ENCODE results near the gene ZNF729.
"Not testable (repeated sequence)": the region's sequence is repeated elsewhere in the genome, so short reads cannot be mapped to it uniquely, and the experiment has no call there.

Gene ZNF729

GRCh38 chr19:22286151-22286810 is at the start of gene ZNF729:
ZNF729 (plus strand) TSS chr19:22286441; CDS start chr19:22286526, 85 bp downstream.
- H3K4me3 Mint-ChIP-seq = no peak within 1 kb of the TSS
- peaks cover 23% of the 10 kb centered on the region for H3K27me3 Mint-ChIP-seq
- no peaks in the 10 kb centered on the region for H3K4me1 Mint-ChIP-seq (ENCODE audit: low read depth)
- H3K9me3 Mint-ChIP-seq = peaks cover 27% of the 10 kb centered on the region
- no peak for DNase-seq
- no peak within 1 kb of the TSS for H3K27ac Mint-ChIP-seq
- H3K36me3 Mint-ChIP-seq (ENCODE audit: low read depth) = peaks cover 2% of the 10 kb centered on the region

GRCh38 chr19:22256856-22257255 is 29.4 kb upstream of the ZNF729 start:
- peaks cover 30% of the 10 kb centered on the region for H3K9me3 Mint-ChIP-seq
- DNase-seq = no peak
- H3K27ac Mint-ChIP-seq = no peak overlapping the region
- H3K4me3 Mint-ChIP-seq = no peak overlapping the region
- no peaks in the 10 kb centered on the region for H3K27me3 Mint-ChIP-seq
- no peaks in the 10 kb centered on the region for H3K4me1 Mint-ChIP-seq (ENCODE audit: low read depth)
- no peaks in the 10 kb centered on the region for H3K36me3 Mint-ChIP-seq (ENCODE audit: low read depth)

- Mint-ChIP-seq H3K27me3 (no peaks in the 10 kb centered on the region), H3K36me3 (ENCODE audit: low read depth) (no peaks in the 10 kb centered on the region), H3K4me1 (ENCODE audit: low read depth) (no peaks in the 10 kb centered on the region), H3K4me3 (no peak overlapping the region), H3K9me3 (peaks cover 30% of the 10 kb centered on the region), H3K27ac (no peak overlapping the region)
- DNase-seq = no peak
Observed at GRCh38 chr19:22257381-22257780, 28.9 kb upstream of the ZNF729 start.

GRCh38 chr19:22257916-22258315 is 28.3 kb upstream of the ZNF729 start:
- Mint-ChIP-seq H3K4me3 (no peak overlapping the region), H3K36me3 (ENCODE audit: low read depth) (no peaks in the 10 kb centered on the region), H3K9me3 (peaks cover 30% of the 10 kb centered on the region), H3K27me3 (no peaks in the 10 kb centered on the region), H3K4me1 (ENCODE audit: low read depth) (no peaks in the 10 kb centered on the region), H3K27ac (no peak overlapping the region)
- DNase-seq = no peak

GRCh38 chr19:22260499-22260898 is 25.7 kb upstream of the ZNF729 start:
- no peak overlapping the region for H3K4me3 Mint-ChIP-seq
- H3K9me3 Mint-ChIP-seq = peaks cover 31% of the 10 kb centered on the region
- no peak for DNase-seq
- H3K27me3 Mint-ChIP-seq = no peaks in the 10 kb centered on the region
- no peak overlapping the region for H3K27ac Mint-ChIP-seq
- H3K36me3 Mint-ChIP-seq (ENCODE audit: low read depth) = no peaks in the 10 kb centered on the region
- H3K4me1 Mint-ChIP-seq (ENCODE audit: low read depth) = no peaks in the 10 kb centered on the region

- H3K9me3 Mint-ChIP-seq = peaks cover 24% of the 10 kb centered on the region
- H3K36me3 Mint-ChIP-seq (ENCODE audit: low read depth) = no peaks in the 10 kb centered on the region
- no peak overlapping the region for H3K27ac Mint-ChIP-seq
- DNase-seq = no peak
- no peaks in the 10 kb centered on the region for H3K4me1 Mint-ChIP-seq (ENCODE audit: low read depth)
- H3K4me3 Mint-ChIP-seq = no peak overlapping the region
- no peaks in the 10 kb centered on the region for H3K27me3 Mint-ChIP-seq
Observed at GRCh38 chr19:22261596-22261995, 24.6 kb upstream of the ZNF729 start.

GRCh38 chr19:22263121-22263520 is 23.1 kb upstream of the ZNF729 start:
- Mint-ChIP-seq H3K4me3 (no peak overlapping the region), H3K36me3 (ENCODE audit: low read depth) (no peaks in the 10 kb centered on the region), H3K9me3 (peaks cover 36% of the 10 kb centered on the region), H3K4me1 (ENCODE audit: low read depth) (no peaks in the 10 kb centered on the region), H3K27me3 (no peaks in the 10 kb centered on the region), H3K27ac (no peak overlapping the region)
- DNase-seq = no peak

- H3K4me3 Mint-ChIP-seq; H3K4me1 Mint-ChIP-seq (ENCODE audit: low read depth): not testable (repeated sequence)
Observed at GRCh38 chr19:22321554-22321953, 35.3 kb downstream of the ZNF729 start.

GRCh38 chr19:22326219-22326618 is 40.0 kb downstream of the ZNF729 start:
- no peak overlapping the region for H3K4me3 Mint-ChIP-seq
- H3K9me3 Mint-ChIP-seq = peaks cover 58% of the 10 kb centered on the region
- DNase-seq = no peak
- no peaks in the 10 kb centered on the region for H3K27me3 Mint-ChIP-seq
- H3K36me3 Mint-ChIP-seq (ENCODE audit: low read depth) = peaks cover 1% of the 10 kb centered on the region
- no peaks in the 10 kb centered on the region for H3K4me1 Mint-ChIP-seq (ENCODE audit: low read depth)
- H3K27ac Mint-ChIP-seq = no peak overlapping the region

More at GRCh38 chr19:22321554-22321953, 35.3 kb downstream of the ZNF729 start:
- not testable (repeated sequence) for DNase-seq; H3K36me3 Mint-ChIP-seq (ENCODE audit: low read depth); H3K27me3 Mint-ChIP-seq; H3K27ac Mint-ChIP-seq
- H3K9me3 Mint-ChIP-seq = peaks cover 42% of the 10 kb centered on the region

GRCh38 chr19:22327321-22327720 is 41.1 kb downstream of the ZNF729 start:
- no peak for DNase-seq
- no peaks in the 10 kb centered on the region for H3K4me1 Mint-ChIP-seq (ENCODE audit: low read depth)
- no peaks in the 10 kb centered on the region for H3K27me3 Mint-ChIP-seq
- no peak overlapping the region for H3K27ac Mint-ChIP-seq
- H3K4me3 Mint-ChIP-seq = no peak overlapping the region
- H3K9me3 Mint-ChIP-seq = peaks cover 62% of the 10 kb centered on the region
- no peaks in the 10 kb centered on the region for H3K36me3 Mint-ChIP-seq (ENCODE audit: low read depth)

GRCh38 chr19:22331521-22331920 is 45.3 kb downstream of the ZNF729 start:
- peaks cover 62% of the 10 kb centered on the region for H3K9me3 Mint-ChIP-seq
- no peak for DNase-seq
- no peaks in the 10 kb centered on the region for H3K4me1 Mint-ChIP-seq (ENCODE audit: low read depth)

GRCh38 chr19:22332924-22333323 is 46.7 kb downstream of the ZNF729 start:
- Mint-ChIP-seq H3K9me3 (peaks cover 50% of the 10 kb centered on the region), H3K36me3 (ENCODE audit: low read depth) (no peaks in the 10 kb centered on the region), H3K27me3 (no peaks in the 10 kb centered on the region), H3K27ac (no peak overlapping the region), H3K4me3 (no peak overlapping the region), H3K4me1 (ENCODE audit: low read depth) (no peaks in the 10 kb centered on the region)
- DNase-seq = no peak

More at GRCh38 chr19:22331521-22331920, 45.3 kb downstream of the ZNF729 start:
- H3K4me3 Mint-ChIP-seq = no peak overlapping the region
- no peaks in the 10 kb centered on the region for H3K27me3 Mint-ChIP-seq
- no peak overlapping the region for H3K27ac Mint-ChIP-seq
- no peaks in the 10 kb centered on the region for H3K36me3 Mint-ChIP-seq (ENCODE audit: low read depth)

- H3K9me3 Mint-ChIP-seq = peaks cover 40% of the 10 kb centered on the region
- no peak for DNase-seq
- no peak overlapping the region for H3K4me3 Mint-ChIP-seq
- H3K27me3 Mint-ChIP-seq = no peaks in the 10 kb centered on the region
- no peak overlapping the region for H3K27ac Mint-ChIP-seq
- H3K4me1 Mint-ChIP-seq (ENCODE audit: low read depth) = no peaks in the 10 kb centered on the region
- no peaks in the 10 kb centered on the region for H3K36me3 Mint-ChIP-seq (ENCODE audit: low read depth)
Observed at GRCh38 chr19:22335716-22336115, 49.5 kb downstream of the ZNF729 start.

- no peak overlapping the region for H3K4me3 Mint-ChIP-seq
- H3K36me3 Mint-ChIP-seq (ENCODE audit: low read depth) = no peaks in the 10 kb centered on the region
- no peaks in the 10 kb centered on the region for H3K4me1 Mint-ChIP-seq (ENCODE audit: low read depth)
- DNase-seq = no peak
- H3K27me3 Mint-ChIP-seq = no peaks in the 10 kb centered on the region
- peaks cover 19% of the 10 kb centered on the region for H3K9me3 Mint-ChIP-seq
- no peak overlapping the region for H3K27ac Mint-ChIP-seq
Observed at GRCh38 chr19:22354665-22355064, 68.4 kb downstream of the ZNF729 start.

Measured in activated T-cell treated with anti-CD3 and anti-CD28 coated beads, Interleukin-2, amount 50 U/mL, for 24 hours (primary cell).